Measurements from ENCODE around the gene P2RX5. TPM values are rescaled to one million over a fixed set of nuclear protein-coding genes. Genes with fewer than 3 reads are reported as not detected.
A peak's percentile ranks its signal among the peaks of the same experiment; 100 is the strongest.

P2RX5 gene
- total and polyA plus RNA-seq, 12 donors: 0.25 to 2.8 (median 0.99) TPM

- no peak overlapping the region for H3K27ac ChIP-seq
- H3K36me3 ChIP-seq (replicated peaks in 1 of 2): no peaks in the 10 kb centered on the region
- no peak overlapping the region for H3K4me3 ChIP-seq
- TF ChIP-seq CTCF (IDR thresholded peaks at IDR 0.05) (peak; percentile 59 to 89 (median 83)), POLR2A (IDR thresholded peaks at IDR 0.05) (no peak)
- peaks cover 4 to 7% of the 10 kb centered on the region in 2 donors for H3K4me1 ChIP-seq (replicated peaks in 1 of 2)
- 26 to 39% (median 34%) methylated on average over 9 to 10 of the region's 10 CpGs for WGBS, 4 donors
- DNase-seq: peak in 2 of 7 donors; percentile 18 to 34
- H3K9me3 ChIP-seq (replicated peaks in 1 of 3): no peaks in the 10 kb centered on the region
- intact Hi-C loops (cut with DNase I): no loop called here
- H3K27me3 ChIP-seq: peaks cover 4% of the 10 kb centered on the region
These were observed 12.9 kb downstream of the P2RX5 start for GRCh38 chr17:3683054-3683511.

- peaks cover 4 to 7% of the 10 kb centered on the region in 2 donors for H3K4me1 ChIP-seq (replicated peaks in 1 of 2)
- TF ChIP-seq POLR2A (IDR thresholded peaks at IDR 0.05): no peak
- no peak for TF ChIP-seq CTCF (IDR thresholded peaks at IDR 0.05)
- no peaks in the 10 kb centered on the region for H3K9me3 ChIP-seq (replicated peaks in 1 of 3)
- WGBS, 4 donors: 75 to 86% (median 82%) methylated on average over 9 to 12 of the region's 12 CpGs
- intact Hi-C loops (cut with DNase I): no loop called here
- peak in 1 of 7 donors; percentile 14 for DNase-seq
- no peak overlapping the region for H3K27ac ChIP-seq
- no peak overlapping the region for H3K4me3 ChIP-seq
- peaks cover 4% of the 10 kb centered on the region for H3K27me3 ChIP-seq
- no peaks in the 10 kb centered on the region for H3K36me3 ChIP-seq (replicated peaks in 1 of 2)
These were observed 13.9 kb downstream of the P2RX5 start for GRCh38 chr17:3682033-3682432.

DNA sequence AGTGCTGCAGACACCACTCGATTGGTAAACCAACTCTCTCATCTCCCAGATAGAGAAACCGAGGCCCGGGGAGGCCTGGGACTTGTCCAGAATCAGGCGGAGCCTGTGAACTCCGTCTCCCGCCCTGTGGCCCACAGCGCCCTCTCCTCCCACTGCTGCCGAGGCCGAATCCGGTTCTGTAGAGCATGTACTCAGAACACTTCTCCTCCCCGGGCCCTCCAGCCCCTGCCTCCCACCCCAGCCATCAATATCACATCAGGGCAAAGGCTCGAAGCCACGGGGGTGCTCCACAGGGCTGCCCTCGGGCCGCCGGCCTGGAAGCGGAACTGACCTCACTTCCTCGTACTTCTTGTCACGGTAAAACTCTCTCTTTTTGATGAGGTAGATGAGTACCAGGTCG lies 14.4 kb downstream of the P2RX5 start:
- TF ChIP-seq CTCF (IDR thresholded peaks at IDR 0.05) (no peak), POLR2A (IDR thresholded peaks at IDR 0.05) (no peak)
- intact Hi-C loops (cut with DNase I): no loop called here
- Histone ChIP-seq H3K27me3 (peaks cover 4% of the 10 kb centered on the region), H3K9me3 (replicated peaks in 1 of 3) (no peaks in the 10 kb centered on the region), H3K27ac (no peak overlapping the region), H3K36me3 (replicated peaks in 1 of 2) (no peaks in the 10 kb centered on the region), H3K4me1 (replicated peaks in 1 of 2) (peaks cover 4 to 7% of the 10 kb centered on the region in 2 donors), H3K4me3 (no peak overlapping the region)
- no peak for DNase-seq
- WGBS, 4 donors: 72 to 79% (median 76%) methylated on average over 20 of the region's 20 CpGs

DNA sequence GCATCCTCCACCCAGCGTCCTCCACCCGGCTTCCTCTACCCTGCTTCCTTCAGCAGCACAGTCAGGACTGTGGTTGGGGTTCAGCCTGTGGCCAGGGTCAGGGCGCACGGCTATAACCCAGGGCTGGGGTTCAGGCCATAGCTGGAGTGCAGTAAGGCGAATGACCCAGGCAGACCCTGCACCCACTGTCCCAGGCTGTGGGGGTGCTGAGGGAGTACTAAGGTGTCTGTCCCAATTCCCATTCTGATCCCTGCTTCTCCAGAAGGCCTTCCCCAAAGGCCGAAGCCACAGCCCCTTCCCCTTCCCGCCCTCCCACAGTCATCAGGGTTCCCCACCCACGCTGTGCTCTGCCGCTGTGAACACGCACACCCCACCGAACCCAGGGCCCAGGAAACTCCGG lies 14.9 kb downstream of the P2RX5 start:
- Histone ChIP-seq H3K27ac (no peak overlapping the region), H3K36me3 (replicated peaks in 1 of 2) (no peaks in the 10 kb centered on the region), H3K9me3 (replicated peaks in 1 of 3) (no peaks in the 10 kb centered on the region), H3K4me1 (replicated peaks in 1 of 2) (peaks cover 4 to 7% of the 10 kb centered on the region in 2 donors), H3K27me3 (peaks cover 4% of the 10 kb centered on the region), H3K4me3 (no peak overlapping the region)
- DNase-seq: peak in 1 of 7 donors; percentile 12
- no peak for TF ChIP-seq POLR2A (IDR thresholded peaks at IDR 0.05)
- TF ChIP-seq CTCF (IDR thresholded peaks at IDR 0.05): no peak
- 75 to 88% (median 79%) methylated on average over 9 to 12 of the region's 12 CpGs for WGBS, 4 donors
- intact Hi-C loops (cut with DNase I): no loop called here

Measured in adrenal gland (tissue), 12 donors.